A673 (cell line): ENCODE data around the gene DPEP2.

Source experiments
- CTCF ChIP-seq: fragments of 300-800, 200-600 bp; sonication (generic); conservative IDR thresholded peaks from 2 replicates; pipeline ENCODE4 v1.5.1; 2017; ENCODE audit warnings: low read depth, mild to moderate bottlenecking, antibody characterized with exemption, low read length, moderate library complexity, mixed read lengths
- EZH2 ChIP-seq: fragments of 200-600 bp; sonication (generic); IDR thresholded peaks from 2 replicates; pipeline ENCODE4 v1.6.1; 2017; ENCODE audit warnings: borderline replicate concordance, low read depth, mild to moderate bottlenecking, mixed read lengths, antibody characterized with exemption, low read length; ENCODE audit not compliant: poor library complexity, severe bottlenecking

DNA sequence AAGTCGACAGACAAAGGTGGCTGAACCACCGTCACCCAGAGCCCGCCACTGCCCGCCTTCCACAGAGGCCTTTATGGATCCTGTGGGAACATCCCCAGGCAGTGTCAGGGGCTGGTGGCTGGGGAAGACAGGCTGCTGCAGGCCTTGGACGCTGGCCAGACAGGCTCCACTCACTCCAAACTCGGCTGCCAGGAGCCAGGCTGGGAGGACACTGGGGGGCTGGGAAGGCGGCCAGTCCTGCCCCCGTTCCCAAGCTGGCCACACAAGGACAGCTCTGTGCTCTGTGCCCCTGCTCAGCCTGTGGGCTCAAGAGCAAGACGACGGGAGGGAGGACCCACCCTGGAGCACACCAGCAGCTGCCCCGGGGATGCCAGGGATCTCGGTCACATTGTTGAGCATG is 47.8 kb downstream of the DPEP2 start:
- TF ChIP-seq CTCF (no peak), EZH2 (no peak)
